Ectodermal cell (in vitro differentiated cells): ENCODE results near the gene UQCRH.
A peak's percentile ranks its signal among the peaks of the same experiment; 100 is the strongest.

Source experiments
- H3K27ac ChIP-seq: 2 replicates; pipeline ENCODE4 v1.7.0; 2013; ENCODE audit warnings: mild to moderate bottlenecking, low read depth, low read length; ENCODE audit not compliant: insufficient read depth, poor library complexity, severe bottlenecking
- H3K27me3 ChIP-seq: 2 replicates; pipeline ENCODE4 v1.7.0; 2013; ENCODE audit warnings: mild to moderate bottlenecking, low read length; ENCODE audit not compliant: insufficient read depth, control insufficient read depth, poor library complexity, severe bottlenecking
- H3K36me3 ChIP-seq: one replicate; pipeline ENCODE4 v1.7.0; 2013; ENCODE audit warnings: low read length; ENCODE audit not compliant: control insufficient read depth, insufficient read depth
- H3K4me1 ChIP-seq: one replicate; pipeline ENCODE4 v1.7.0; 2013; ENCODE audit warnings: low read length; ENCODE audit not compliant: control insufficient read depth, insufficient read depth
- H3K4me3 ChIP-seq: 2 replicates; pipeline ENCODE4 v1.7.0; 2013; ENCODE audit warnings: low read depth, low read length, control low read depth; ENCODE audit not compliant: insufficient read depth
- H3K9me3 ChIP-seq: 2 replicates; pipeline ENCODE4 v1.7.0; 2013; ENCODE audit warnings: mild to moderate bottlenecking, low read length, moderate library complexity; ENCODE audit not compliant: control insufficient read depth
- WGBS, 2 experiments: methylation state at CpG; one replicate each; pipeline ENCODE4 v1.1.7; 2013; ENCODE audit warnings: missing lambda C conversion rate in 2 of 2; 5-methylcytosine and 5-hydroxymethylcytosine counted together

The UQCRH gene

GRCh38 chr1:46278807-46279206 is 24.7 kb upstream of the UQCRH start:
- Histone ChIP-seq H3K27me3 (no peaks in the 10 kb centered on the region), H3K4me1 (no peaks in the 10 kb centered on the region), H3K9me3 (no peaks in the 10 kb centered on the region), H3K27ac (peak overlapping the region; percentile 20), H3K36me3 (peaks cover 46% of the 10 kb centered on the region), H3K4me3 (no peak overlapping the region)
- 96 to 97% methylated on average over 12 of the region's 12 CpGs for WGBS, 2 experiments

- peaks cover 35% of the 10 kb centered on the region for H3K36me3 ChIP-seq
- no peak overlapping the region for H3K4me3 ChIP-seq
- no peaks in the 10 kb centered on the region for H3K27me3 ChIP-seq
- WGBS, 2 experiments = 93 to 96% methylated on average over 3 of the region's 3 CpGs
- peaks cover under 1% of the 10 kb centered on the region for H3K4me1 ChIP-seq
- no peaks in the 10 kb centered on the region for H3K9me3 ChIP-seq
- H3K27ac ChIP-seq = no peak overlapping the region
Measured at GRCh38 chr1:46280092-46280491, 23.4 kb upstream of the UQCRH start.

- H3K27ac ChIP-seq = no peak overlapping the region
- H3K36me3 ChIP-seq = peaks cover 40% of the 10 kb centered on the region
- WGBS, 2 experiments = 95 to 97% methylated on average over 14 of the region's 14 CpGs
- H3K9me3 ChIP-seq = no peaks in the 10 kb centered on the region
- H3K4me3 ChIP-seq = no peak overlapping the region
- no peaks in the 10 kb centered on the region for H3K27me3 ChIP-seq
- peaks cover 9% of the 10 kb centered on the region for H3K4me1 ChIP-seq
Measured at GRCh38 chr1:46281021-46281420, 22.5 kb upstream of the UQCRH start.

GRCh38 chr1:46284058-46284457 is 19.4 kb upstream of the UQCRH start:
- H3K27ac ChIP-seq = no peak overlapping the region
- peaks cover 9% of the 10 kb centered on the region for H3K4me1 ChIP-seq
- 98 to 100% methylated on average over 1 of the region's 1 CpG for WGBS, 2 experiments
- H3K9me3 ChIP-seq = no peaks in the 10 kb centered on the region
- H3K27me3 ChIP-seq = no peaks in the 10 kb centered on the region
- H3K4me3 ChIP-seq = no peak overlapping the region
- H3K36me3 ChIP-seq = peaks cover 15% of the 10 kb centered on the region

- H3K27ac ChIP-seq = no peak overlapping the region
- H3K27me3 ChIP-seq = no peaks in the 10 kb centered on the region
- no peak overlapping the region for H3K4me3 ChIP-seq
- H3K36me3 ChIP-seq = peaks cover 19% of the 10 kb centered on the region
- peaks cover 9% of the 10 kb centered on the region for H3K4me1 ChIP-seq
- no peaks in the 10 kb centered on the region for H3K9me3 ChIP-seq
- 97 to 99% methylated on average over 3 of the region's 3 CpGs for WGBS, 2 experiments
Measured at GRCh38 chr1:46284597-46285564, 18.6 kb upstream of the UQCRH start.

GRCh38 chr1:46285730-46286477 is 17.6 kb upstream of the UQCRH start:
- H3K36me3 ChIP-seq = peaks cover 12% of the 10 kb centered on the region
- WGBS, 2 experiments = 90% methylated on average over 27 of the region's 27 CpGs
- H3K27ac ChIP-seq = peak overlapping the region; percentile 38
- no peak overlapping the region for H3K4me3 ChIP-seq
- H3K27me3 ChIP-seq = no peaks in the 10 kb centered on the region
- peaks cover 9% of the 10 kb centered on the region for H3K4me1 ChIP-seq
- H3K9me3 ChIP-seq = no peaks in the 10 kb centered on the region

- peaks cover 11% of the 10 kb centered on the region for H3K36me3 ChIP-seq
Measured at GRCh38 chr1:46288485-46289133, 14.9 kb upstream of the UQCRH start.

GRCh38 chr1:46289134-46289494 is 14.4 kb upstream of the UQCRH start:
- Histone ChIP-seq H3K27ac (no peak overlapping the region), H3K36me3 (peaks cover 11% of the 10 kb centered on the region)

More at GRCh38 chr1:46288485-46289133, 14.9 kb upstream of the UQCRH start:
- WGBS, 2 experiments = 95 to 100% methylated on average over 1 of the region's 1 CpG
- no peaks in the 10 kb centered on the region for H3K27me3 ChIP-seq
- H3K4me1 ChIP-seq = peaks cover 9% of the 10 kb centered on the region
- no peak overlapping the region for H3K27ac ChIP-seq
- H3K9me3 ChIP-seq = no peaks in the 10 kb centered on the region
- H3K4me3 ChIP-seq = no peak overlapping the region

GRCh38 chr1:46289976-46290375 is 13.5 kb upstream of the UQCRH start:
- 79 to 82% methylated on average over 4 of the region's 4 CpGs for WGBS, 2 experiments

More at GRCh38 chr1:46289134-46289494, 14.4 kb upstream of the UQCRH start:
- Histone ChIP-seq H3K4me3 (no peak overlapping the region), H3K9me3 (no peaks in the 10 kb centered on the region), H3K27me3 (no peaks in the 10 kb centered on the region), H3K4me1 (peaks cover 9% of the 10 kb centered on the region)
- WGBS, 2 experiments = 91 to 96% methylated on average over 5 of the region's 5 CpGs

GRCh38 chr1:46295306-46295705 is 8.2 kb upstream of the UQCRH start:
- 95 to 99% methylated on average over 2 of the region's 2 CpGs for WGBS, 2 experiments
- Histone ChIP-seq H3K27me3 (no peaks in the 10 kb centered on the region), H3K4me3 (no peak overlapping the region), H3K36me3 (peaks cover 14% of the 10 kb centered on the region), H3K9me3 (no peaks in the 10 kb centered on the region), H3K27ac (no peak overlapping the region), H3K4me1 (peaks cover 8% of the 10 kb centered on the region)

More at GRCh38 chr1:46289976-46290375, 13.5 kb upstream of the UQCRH start:
- no peaks in the 10 kb centered on the region for H3K27me3 ChIP-seq
- no peak overlapping the region for H3K4me3 ChIP-seq
- peaks cover 11% of the 10 kb centered on the region for H3K36me3 ChIP-seq
- no peak overlapping the region for H3K27ac ChIP-seq
- no peaks in the 10 kb centered on the region for H3K9me3 ChIP-seq
- peaks cover 9% of the 10 kb centered on the region for H3K4me1 ChIP-seq
